Parathyroid adenoma (tissue), 2 donors: ENCODE results near the gene TRIM66.

Experiments used
- H2AFZ ChIP-seq: fragments of 300-600 bp; sonication (generic); one replicate; pipeline ENCODE4 v1.7.0; 2017; ENCODE audit warnings: antibody characterized with exemption, mild to moderate bottlenecking
- H3K27ac ChIP-seq: fragments of 300-600 bp; sonication (generic); one replicate; pipeline ENCODE4 v1.7.0; 2017
- H3K27me3 ChIP-seq: fragments of 300-600 bp; sonication (generic); one replicate; pipeline ENCODE4 v1.7.0; 2017; ENCODE audit warnings: low read length; ENCODE audit not compliant: control insufficient read depth, insufficient read depth
- H3K36me3 ChIP-seq: fragments of 300-600 bp; sonication (generic); one replicate; pipeline ENCODE4 v1.7.0; 2017; ENCODE audit warnings: low read length; ENCODE audit not compliant: control insufficient read depth, insufficient read depth
- H3K4me1 ChIP-seq: fragments of 300-600 bp; sonication (generic); one replicate; pipeline ENCODE4 v1.7.0; 2017; ENCODE audit warnings: control low read depth
- H3K4me2 ChIP-seq: fragments of 300-600 bp; sonication (generic); one replicate; pipeline ENCODE4 v1.7.0; 2017; ENCODE audit warnings: low read length
- H3K4me3 ChIP-seq: fragments of 300-600 bp; sonication (generic); one replicate; pipeline ENCODE4 v1.7.0; 2017; ENCODE audit warnings: low read depth, low read length
- H3K79me2 ChIP-seq: fragments of 300-600 bp; sonication (generic); one replicate; pipeline ENCODE4 v1.7.0; 2017; ENCODE audit warnings: control low read depth
- H3K9ac ChIP-seq: fragments of 300-600 bp; sonication (generic); one replicate; pipeline ENCODE4 v1.7.0; 2017; ENCODE audit warnings: mild to moderate bottlenecking
- H3K9me3 ChIP-seq: fragments of 300-600 bp; sonication (generic); one replicate; pipeline ENCODE4 v1.7.0; 2017; ENCODE audit warnings: low read length; ENCODE audit not compliant: control insufficient read depth
- TF ChIP-seq, protein P1 (sequence below): fragments of 300-600 bp; sonication (generic); IDR thresholded peaks from one replicate; pipeline ENCODE4 v1.7.0; 2017; ENCODE audit warnings: antibody characterized with exemption, mild to moderate bottlenecking
- donor health status: primary hyperparathyroidism.

The TRIM66 gene

DNA sequence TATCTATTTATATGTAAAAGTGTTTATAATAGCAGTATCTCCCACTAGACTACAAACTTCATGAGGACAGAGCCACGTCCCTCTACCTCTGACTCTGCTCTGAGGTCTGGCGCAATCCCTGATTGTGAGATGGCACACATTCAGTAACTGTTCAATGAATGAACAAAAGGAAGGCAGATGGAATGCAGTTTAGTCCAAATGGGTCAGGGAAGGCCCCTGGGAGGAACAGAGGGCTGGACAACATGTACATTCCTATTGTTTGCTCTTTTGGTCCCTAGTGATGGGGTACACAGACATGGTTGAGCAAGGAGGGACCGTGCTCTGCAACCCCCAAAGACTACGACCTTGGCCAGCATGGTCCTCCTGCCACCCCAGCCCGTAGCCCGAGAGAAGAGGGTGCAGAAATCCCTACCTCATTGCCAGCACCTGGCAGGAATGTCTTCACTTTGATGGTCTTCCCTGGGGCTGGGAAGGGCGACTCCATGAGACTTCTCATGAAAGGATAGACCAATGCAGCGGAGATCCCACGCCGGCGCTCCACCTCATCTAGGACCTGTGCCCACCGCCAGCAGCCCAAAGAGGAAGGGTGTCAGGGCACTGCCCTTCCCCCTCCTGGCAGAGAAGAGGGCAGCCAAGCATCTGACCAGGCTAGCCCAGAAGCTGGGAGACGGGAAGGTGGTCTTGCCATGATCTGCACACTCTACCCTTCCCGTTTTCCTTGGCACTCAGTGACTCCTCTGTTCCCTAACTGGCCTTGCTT is 24.4 kb upstream of the TRIM66 start:
- Histone ChIP-seq H3K36me3 (no peaks in the 10 kb centered on the region), H3K79me2 (no peaks in the 10 kb centered on the region), H3K4me1 (no peaks in the 10 kb centered on the region), H3K27ac (no peak overlapping the region), H3K9ac (no peak overlapping the region), H3K9me3 (no peaks in the 10 kb centered on the region), H3K4me2 (no peak overlapping the region), H2AFZ (no peak overlapping the region), H3K4me3 (no peak overlapping the region), H3K27me3 (no peaks in the 10 kb centered on the region)
- TF ChIP-seq, protein P1, sequence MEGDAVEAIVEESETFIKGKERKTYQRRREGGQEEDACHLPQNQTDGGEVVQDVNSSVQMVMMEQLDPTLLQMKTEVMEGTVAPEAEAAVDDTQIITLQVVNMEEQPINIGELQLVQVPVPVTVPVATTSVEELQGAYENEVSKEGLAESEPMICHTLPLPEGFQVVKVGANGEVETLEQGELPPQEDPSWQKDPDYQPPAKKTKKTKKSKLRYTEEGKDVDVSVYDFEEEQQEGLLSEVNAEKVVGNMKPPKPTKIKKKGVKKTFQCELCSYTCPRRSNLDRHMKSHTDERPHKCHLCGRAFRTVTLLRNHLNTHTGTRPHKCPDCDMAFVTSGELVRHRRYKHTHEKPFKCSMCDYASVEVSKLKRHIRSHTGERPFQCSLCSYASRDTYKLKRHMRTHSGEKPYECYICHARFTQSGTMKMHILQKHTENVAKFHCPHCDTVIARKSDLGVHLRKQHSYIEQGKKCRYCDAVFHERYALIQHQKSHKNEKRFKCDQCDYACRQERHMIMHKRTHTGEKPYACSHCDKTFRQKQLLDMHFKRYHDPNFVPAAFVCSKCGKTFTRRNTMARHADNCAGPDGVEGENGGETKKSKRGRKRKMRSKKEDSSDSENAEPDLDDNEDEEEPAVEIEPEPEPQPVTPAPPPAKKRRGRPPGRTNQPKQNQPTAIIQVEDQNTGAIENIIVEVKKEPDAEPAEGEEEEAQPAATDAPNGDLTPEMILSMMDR = no peak

- no peaks in the 10 kb centered on the region for H3K27me3 ChIP-seq
- no peaks in the 10 kb centered on the region for H3K36me3 ChIP-seq
- H2AFZ ChIP-seq = no peak overlapping the region
- TF ChIP-seq, protein P1 = no peak
- no peaks in the 10 kb centered on the region for H3K4me1 ChIP-seq
- no peak overlapping the region for H3K27ac ChIP-seq
- H3K4me3 ChIP-seq = no peak overlapping the region
- no peak overlapping the region for H3K4me2 ChIP-seq
- no peaks in the 10 kb centered on the region for H3K79me2 ChIP-seq
- no peaks in the 10 kb centered on the region for H3K9me3 ChIP-seq
- no peak overlapping the region for H3K9ac ChIP-seq
These were observed 22.7 kb upstream of the TRIM66 start for GRCh38 chr11:8705146-8705545.

GRCh38 chr11:8704136-8704535 is 21.7 kb upstream of the TRIM66 start:
- Histone ChIP-seq H3K36me3 (no peaks in the 10 kb centered on the region), H3K4me3 (no peak overlapping the region), H3K27me3 (no peaks in the 10 kb centered on the region), H3K79me2 (no peaks in the 10 kb centered on the region), H3K4me2 (no peak overlapping the region), H3K27ac (no peak overlapping the region), H3K4me1 (no peaks in the 10 kb centered on the region), H3K9ac (no peak overlapping the region), H3K9me3 (no peaks in the 10 kb centered on the region), H2AFZ (no peak overlapping the region)
- TF ChIP-seq, protein P1 = no peak

GRCh38 chr11:8702598-8702915 is 20.1 kb upstream of the TRIM66 start:
- H3K36me3 ChIP-seq = no peaks in the 10 kb centered on the region

More at GRCh38 chr11:8702598-8702915, 20.1 kb upstream of the TRIM66 start:
- H2AFZ ChIP-seq = no peak overlapping the region
- no peaks in the 10 kb centered on the region for H3K79me2 ChIP-seq
- TF ChIP-seq, protein P1 = no peak
- H3K4me2 ChIP-seq = no peak overlapping the region
- no peaks in the 10 kb centered on the region for H3K27me3 ChIP-seq
- no peaks in the 10 kb centered on the region for H3K9me3 ChIP-seq
- H3K4me3 ChIP-seq = no peak overlapping the region
- H3K27ac ChIP-seq = no peak overlapping the region
- H3K9ac ChIP-seq = no peak overlapping the region
- no peaks in the 10 kb centered on the region for H3K4me1 ChIP-seq
